ENCODE results near the gene ATAD2B.
"Not testable (repeated sequence)": the region's sequence is repeated elsewhere in the genome, so short reads cannot be mapped to it uniquely, and the experiment has no call there.

ATAD2B gene

DNA sequence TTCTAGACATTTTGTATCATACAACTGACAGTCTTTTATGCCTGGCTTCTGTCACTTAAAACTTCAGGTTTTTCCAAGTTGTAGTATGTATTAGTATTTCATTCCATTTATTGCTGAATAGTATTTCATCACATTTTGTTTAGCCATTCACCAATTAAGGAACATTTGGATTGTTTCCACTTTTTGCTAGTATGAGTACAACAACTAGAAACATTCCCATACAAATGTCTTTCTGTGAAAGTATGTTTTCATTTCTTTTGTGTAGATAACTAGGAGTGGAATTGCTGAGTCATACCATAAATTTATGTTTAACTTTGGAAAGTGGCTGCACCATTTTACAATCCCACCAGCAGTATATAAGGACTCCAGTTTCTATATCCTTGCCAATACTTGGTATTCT is 135.9 kb downstream of the ATAD2B start:
- no peak for DNase-seq (ENCODE audit: low read depth)

DNA sequence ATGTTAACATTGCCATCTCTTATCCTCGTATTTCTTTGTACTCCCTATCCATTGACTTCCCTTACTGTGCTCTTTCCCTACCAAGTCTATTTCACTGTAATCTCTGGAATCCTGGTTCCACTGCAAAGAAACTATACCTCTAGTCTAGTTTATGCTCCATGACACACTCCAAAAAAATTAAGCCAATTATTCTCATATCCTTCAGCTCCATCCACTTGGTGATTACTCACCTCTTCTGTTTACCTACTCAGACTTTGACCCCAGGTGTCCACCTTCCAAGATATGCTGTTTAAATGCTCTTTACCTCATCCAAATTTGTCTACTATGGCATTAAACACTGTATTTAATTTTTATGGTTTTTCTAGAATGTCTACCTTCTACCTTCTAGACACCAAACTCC is 137.9 kb downstream of the ATAD2B start:
- no peak for DNase-seq (ENCODE audit: low read depth)

DNA sequence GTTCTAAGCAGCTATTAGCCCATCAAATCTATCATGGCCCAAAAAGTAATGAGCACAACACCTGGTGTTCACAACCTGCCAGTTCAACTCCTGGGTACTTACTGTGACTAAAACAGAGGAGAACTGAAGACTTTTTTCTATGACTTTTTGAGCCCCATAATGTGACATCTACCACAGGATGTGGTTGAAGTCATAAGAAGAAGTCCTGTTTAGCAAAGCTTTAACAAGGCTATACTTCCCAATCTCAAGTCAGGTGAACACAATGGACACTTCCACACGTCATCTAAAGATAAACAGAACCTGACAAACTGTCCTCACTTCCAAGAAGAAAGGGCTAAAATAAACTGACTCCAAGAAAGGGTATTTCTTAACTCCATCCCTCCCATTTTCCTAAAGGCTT is 138.8 kb downstream of the ATAD2B start:
- no peak for DNase-seq (ENCODE audit: low read depth)

GRCh38 chr2:23784971-23785370 is 142.0 kb downstream of the ATAD2B start:
- no peak for DNase-seq (ENCODE audit: low read depth)

GRCh38 chr2:23782646-23783045 is 144.3 kb downstream of the ATAD2B start:
- DNase-seq (ENCODE audit: low read depth) = no peak

DNA sequence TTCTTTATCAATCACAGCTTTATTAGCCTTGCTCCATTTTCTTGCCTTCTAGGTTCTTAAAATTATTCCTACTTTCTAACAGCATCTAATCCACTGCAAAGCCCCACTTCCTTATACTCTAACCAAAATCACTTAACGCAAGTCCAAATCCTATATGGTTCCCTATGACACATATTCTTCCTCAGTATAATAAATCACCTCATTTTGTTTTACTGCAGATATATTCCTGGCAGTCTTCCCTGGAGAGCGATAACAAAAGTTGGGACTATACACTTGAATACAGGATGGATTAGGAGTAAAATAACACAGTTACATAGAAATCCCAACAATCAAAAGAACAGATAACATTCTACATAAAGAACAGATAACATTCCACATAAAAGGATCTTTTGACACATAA is 144.8 kb downstream of the ATAD2B start:
- DNase-seq (ENCODE audit: low read depth) = no peak

DNA sequence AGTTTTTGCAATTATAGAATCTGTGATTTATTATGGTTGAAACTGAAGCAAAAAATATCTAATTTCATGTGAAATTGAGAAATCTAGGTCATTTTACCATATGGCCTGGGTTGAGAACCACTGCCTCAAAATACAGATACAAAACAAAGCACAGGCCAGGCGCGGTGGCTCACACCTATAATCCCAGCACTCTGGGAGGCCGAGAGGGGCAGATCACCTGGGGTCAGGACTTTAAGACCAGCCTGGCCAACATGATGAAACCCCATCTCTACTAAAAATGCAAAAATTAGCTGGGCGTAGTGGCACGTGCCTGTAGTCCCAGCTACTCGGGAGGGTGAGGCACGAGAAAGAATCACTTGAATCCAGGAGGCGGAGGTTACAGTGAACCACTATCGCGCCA is 146.5 kb downstream of the ATAD2B start:
- not testable (repeated sequence) for DNase-seq (ENCODE audit: low read depth)

- no peak for DNase-seq (ENCODE audit: low read depth)
Observed at GRCh38 chr2:23777826-23778225, 149.1 kb downstream of the ATAD2B start.

- DNase-seq (ENCODE audit: low read depth) = no peak
Observed at GRCh38 chr2:23776021-23776420, 150.9 kb downstream of the ATAD2B start.

- DNase-seq (ENCODE audit: low read depth) = no peak
Observed at GRCh38 chr2:23772684-23773083, 154.2 kb downstream of the ATAD2B start.

- no peak for DNase-seq (ENCODE audit: low read depth)
Observed at GRCh38 chr2:23772056-23772455, 154.9 kb downstream of the ATAD2B start.

DNA sequence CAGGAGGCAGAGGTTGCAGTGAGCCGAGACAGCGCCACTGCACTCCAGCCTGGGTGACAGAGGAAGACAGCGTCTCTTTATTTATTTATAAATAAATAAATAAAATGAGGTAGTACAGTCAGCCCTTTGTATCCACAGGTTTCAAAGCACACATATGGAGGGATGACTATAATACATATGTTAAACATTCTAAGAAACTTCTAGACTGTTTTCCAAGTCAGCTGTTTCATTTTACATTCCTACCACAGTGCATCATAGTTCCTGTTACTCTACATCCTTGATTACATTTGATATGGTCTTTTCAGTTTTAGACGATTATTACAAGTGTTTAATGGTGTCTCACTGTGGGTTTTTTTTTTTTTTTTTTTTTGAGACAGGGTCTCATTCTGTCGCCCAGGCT is 157.6 kb downstream of the ATAD2B start:
- no peak for DNase-seq (ENCODE audit: low read depth)

GRCh38 chr2:23767876-23768621 is 158.9 kb downstream of the ATAD2B start:
- no peak for DNase-seq (ENCODE audit: low read depth)

DNA sequence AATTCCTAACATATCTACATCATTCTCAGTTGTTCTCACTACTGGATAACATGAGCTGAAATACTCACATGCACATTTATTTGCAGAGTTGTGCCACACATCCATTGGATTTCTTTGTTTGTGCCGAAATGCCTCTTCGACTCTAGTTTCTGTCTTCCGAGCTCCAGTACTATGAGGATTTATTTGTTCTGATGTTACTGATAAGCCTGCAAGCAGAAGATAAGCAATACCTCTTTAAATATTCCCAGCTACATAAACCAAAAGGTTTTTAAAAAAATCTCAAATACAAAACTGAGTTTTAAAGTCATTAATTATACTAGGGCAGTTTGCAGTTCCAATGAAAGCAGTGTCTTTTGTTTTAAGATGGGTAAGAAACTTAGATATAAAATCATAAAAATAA is 164.8 kb downstream of the ATAD2B start:
- no peak for DNase-seq (ENCODE audit: low read depth)

DNA sequence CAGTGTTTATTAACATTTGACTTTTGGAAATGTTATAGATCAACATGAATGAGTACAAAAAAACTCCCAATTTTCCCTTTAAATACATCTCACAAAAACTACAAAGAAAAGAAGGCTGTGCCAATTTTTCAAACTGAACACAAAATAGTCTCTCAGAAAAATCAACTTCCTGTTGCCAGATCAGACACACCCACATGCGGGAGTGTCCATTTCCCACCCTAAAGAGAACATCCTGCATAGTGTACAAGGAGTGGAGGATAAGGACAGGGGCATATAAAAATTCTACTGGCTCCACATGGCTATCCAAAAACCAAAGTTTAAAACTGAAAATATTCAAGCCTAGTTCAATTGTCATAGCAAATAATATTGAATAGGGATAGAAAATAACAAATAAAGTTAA is 165.3 kb downstream of the ATAD2B start:
- no peak for DNase-seq (ENCODE audit: low read depth)

DNA sequence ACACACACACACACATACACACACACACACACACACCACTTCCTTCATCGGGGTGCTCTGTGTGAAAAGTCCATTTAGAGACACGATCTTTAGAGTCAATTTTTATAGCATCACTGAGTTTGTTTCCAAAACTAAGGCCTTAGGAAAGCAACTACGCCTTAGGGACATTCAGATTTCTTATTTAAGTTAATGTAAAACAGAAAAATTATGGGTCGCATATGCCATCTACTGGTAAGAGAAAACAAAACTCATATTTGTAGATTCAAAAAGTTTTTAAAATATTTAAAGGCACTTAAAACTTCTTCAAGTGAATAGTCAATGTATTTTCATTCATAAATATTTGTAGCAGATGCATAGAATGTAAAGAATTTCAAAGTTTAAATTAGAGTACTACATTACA is 166.2 kb downstream of the ATAD2B start:
- DNase-seq (ENCODE audit: low read depth) = no peak

- no peak for DNase-seq (ENCODE audit: low read depth)
Observed at GRCh38 chr2:23757686-23758433, 169.1 kb downstream of the ATAD2B start.

GRCh38 chr2:23756593-23757292 is 170.2 kb downstream of the ATAD2B start:
- DNase-seq (ENCODE audit: low read depth) = no peak

GRCh38 chr2:23754970-23755369 is 172.0 kb downstream of the ATAD2B start:
- DNase-seq (ENCODE audit: low read depth) = no peak

DNA sequence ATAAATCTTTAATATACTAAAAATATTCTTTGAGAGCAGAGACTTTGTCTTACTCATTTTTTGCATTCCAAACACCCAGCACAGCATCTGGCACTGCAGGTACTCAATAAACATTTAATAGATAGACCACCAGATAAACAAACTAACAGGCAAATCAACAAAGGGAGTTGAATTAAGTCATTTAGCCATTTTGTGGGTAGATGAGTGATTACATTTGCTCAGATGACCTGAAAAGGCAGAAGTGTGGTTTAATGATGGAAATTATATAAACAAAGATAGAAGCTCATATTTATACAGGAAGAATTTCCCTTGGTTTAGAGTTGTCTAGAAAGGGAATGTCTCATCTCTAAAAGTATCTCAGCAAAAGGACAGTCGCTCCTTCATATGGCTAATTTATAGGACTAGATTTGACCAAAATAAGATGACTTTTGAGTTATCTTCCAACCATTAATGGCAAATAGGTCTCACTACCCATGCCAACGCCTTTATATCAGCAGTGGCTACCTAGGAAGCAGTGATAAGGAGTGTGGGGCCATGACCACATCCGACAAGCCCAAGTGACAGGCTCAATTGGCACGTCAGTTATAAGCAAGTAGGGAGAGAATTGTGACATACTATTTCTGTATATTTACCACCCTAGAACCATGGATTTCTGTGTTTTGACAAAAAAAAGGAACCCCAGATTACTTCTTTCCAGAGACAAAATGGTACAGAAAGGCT is 173.5 kb downstream of the ATAD2B start:
- DNase-seq (ENCODE audit: low read depth) = no peak

GRCh38 chr2:23751747-23752265 is 175.1 kb downstream of the ATAD2B start:
- no peak for DNase-seq (ENCODE audit: low read depth)

All from stimulated activated CD4-positive, alpha-beta T cell treated with anti-CD3 and anti-CD28 coated beads, Interleukin-2, amount 100 ng/mL, for 4 hours (primary cell).